Erythroblast (primary cell): ENCODE data around the gene SNRPD3.

Experiments used
- GATA1 ChIP-seq: IDR thresholded peaks from 2 replicates; pipeline ENCODE4 v1.6.1; 2011; ENCODE audit warnings: low read depth, mild to moderate bottlenecking, control low read depth, low read length, moderate library complexity
- POLR2A ChIP-seq: IDR thresholded peaks from 2 replicates; pipeline ENCODE4 v1.6.1; 2011; ENCODE audit warnings: mild to moderate bottlenecking, low read length

GRCh38 chr22:24583221-24584165 lies 27.7 kb downstream of the SNRPD3 start:
- no peak for TF ChIP-seq POLR2A
- TF ChIP-seq GATA1: no peak
